ENCODE data around the gene NCAM1.

- TF ChIP-seq EZH2 (IDR thresholded peaks at IDR 0.05) (no peak), POLR2AphosphoS5 (IDR thresholded peaks at IDR 0.05; ENCODE audit: borderline replicate concordance, low read depth, low read length) (no peak), FOXP2 (optimal IDR thresholded peaks at IDR 0.05; ENCODE audit: control extremely low read depth, extremely low read length, insufficient read depth) (no peak)
These were observed 168.2 kb downstream of the NCAM1 start for GRCh38 chr11:113129261-113129992.

Measured in SK-N-MC (cell line).